Activated T-cell treated with anti-CD3 and anti-CD28 coated beads for 4 hours (primary cell): ENCODE results near the gene DMWD.

Source experiments
- DNase-seq: peaks from one replicate; pipeline ENCODE4 v3.0.0-alpha.2; 2020

Gene DMWD

GRCh38 chr19:45739498-45740439 is 52.9 kb downstream of the DMWD start:
- no peak for DNase-seq

DNA sequence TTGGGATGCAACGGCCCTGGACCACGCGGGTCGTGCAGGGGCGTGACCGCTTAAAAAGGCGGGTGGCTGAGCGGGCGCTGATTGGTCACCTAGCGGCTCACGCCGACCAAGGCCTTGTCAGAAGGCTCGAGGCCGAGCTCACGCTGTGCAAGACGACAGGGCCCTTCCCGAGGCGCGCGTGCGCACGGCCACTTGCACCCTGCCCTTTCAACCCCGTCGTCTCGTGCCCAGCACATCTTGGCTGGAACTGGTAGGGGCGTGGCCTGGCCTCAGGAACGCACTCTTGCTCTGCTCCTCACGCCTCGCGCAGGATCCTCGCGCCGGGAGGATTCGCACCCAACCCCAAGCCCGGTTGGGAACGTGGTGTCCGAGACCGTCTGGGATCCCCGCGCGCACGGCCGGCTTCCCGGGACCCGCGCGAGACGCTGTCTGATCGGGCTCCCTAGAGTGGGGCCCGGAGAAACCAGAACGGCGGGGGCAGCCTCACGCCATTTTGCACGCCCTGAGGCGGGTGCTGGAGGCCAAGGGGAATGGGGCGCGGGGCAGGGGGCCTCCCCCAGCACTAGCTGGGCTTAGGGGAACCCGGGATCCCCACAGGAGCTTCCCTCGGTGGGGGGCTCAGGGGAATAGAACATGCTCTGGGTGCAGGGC is 59.4 kb downstream of the DMWD start, which contains the start of gene MEIOSIN:
MEIOSIN (plus strand) TSS at position 280 of the 651 bp plus-strand sequence. CDS start 1,938 bp downstream, outside the sequence.
- DNase-seq, result no peak
